Osteoblast (primary cell): ENCODE measurements around the gene ALDH3B2. TPM values are rescaled to one million over a fixed set of nuclear protein-coding genes. Genes with fewer than 3 reads are reported as not detected.

Experiments
- DNase-seq: peaks from one replicate; pipeline ENCODE4 v3.0.0; 2011; ENCODE audit warnings: low spot score, mixed read lengths; ENCODE audit not compliant: insufficient read length; ENCODE audit errors: missing footprints
- H2AFZ ChIP-seq: 2 replicates; pipeline ENCODE4 v1.6.0; 2011; ENCODE audit warnings: mild to moderate bottlenecking, low read length
- H3K27ac ChIP-seq: 2 replicates; pipeline ENCODE4 v1.5.1; 2011; ENCODE audit warnings: mild to moderate bottlenecking, low read depth, low read length, moderate library complexity
- H3K27me3 ChIP-seq: 2 replicates; pipeline ENCODE4 v1.6.0; 2012; ENCODE audit warnings: mild to moderate bottlenecking, control low read depth, inconsistent platforms, low read length, moderate library complexity; ENCODE audit not compliant: insufficient read depth
- H3K36me3 ChIP-seq: 2 replicates; pipeline ENCODE4 v1.5.1; 2011; ENCODE audit warnings: mild to moderate bottlenecking, low read length, control low read depth, moderate library complexity; ENCODE audit not compliant: insufficient read depth
- H3K4me1 ChIP-seq: 2 replicates; pipeline ENCODE4 v1.5.1; 2011; ENCODE audit warnings: mild to moderate bottlenecking, low read length, control low read depth, moderate library complexity; ENCODE audit not compliant: insufficient read depth
- H3K4me2 ChIP-seq: 2 replicates; pipeline ENCODE4 v1.6.0; 2011; ENCODE audit warnings: mild to moderate bottlenecking, low read length; ENCODE audit not compliant: insufficient read depth
- H3K4me3 ChIP-seq: fragments of 200-600 bp; sonication (generic); 3 replicates; pipeline ENCODE4 v1.5.1; 2012; ENCODE audit warnings: mild to moderate bottlenecking, low read length, inconsistent platforms; ENCODE audit not compliant: insufficient read depth
- H3K79me2 ChIP-seq: 2 replicates; pipeline ENCODE4 v1.6.0; 2012; ENCODE audit warnings: mild to moderate bottlenecking, low read length, control low read depth, inconsistent platforms; ENCODE audit not compliant: insufficient read depth
- H3K9me3 ChIP-seq: 2 replicates; pipeline ENCODE4 v1.5.1; 2011; ENCODE audit warnings: low read depth, low read length, control low read depth
- H4K20me1 ChIP-seq: 2 replicates; pipeline ENCODE4 v1.6.0; 2012; ENCODE audit warnings: mild to moderate bottlenecking, low read length, control low read depth; ENCODE audit not compliant: insufficient read depth
- small RNA-seq: library from RNA; depleted of rRNA; stranded (forward); fragments of <200 nt; gene quantifications from one replicate; pipeline ENCODE3, GENCODE V24; 2012
- total RNA-seq: library from RNA; depleted of rRNA; stranded (reverse); fragments of >200 nt; gene quantifications from 2 replicates; pipeline ENCODE4 v1.2.3, GENCODE V29; 2012
- TF ChIP-seq, protein P1 (sequence below): IDR thresholded peaks from 2 replicates; pipeline ENCODE4 v1.5.1; 2011; ENCODE audit warnings: mild to moderate bottlenecking, low read depth, low read length, moderate library complexity; ENCODE audit errors: extremely low read depth

The ALDH3B2 gene
- total RNA-seq, 1 donor, result not detected

DNA sequence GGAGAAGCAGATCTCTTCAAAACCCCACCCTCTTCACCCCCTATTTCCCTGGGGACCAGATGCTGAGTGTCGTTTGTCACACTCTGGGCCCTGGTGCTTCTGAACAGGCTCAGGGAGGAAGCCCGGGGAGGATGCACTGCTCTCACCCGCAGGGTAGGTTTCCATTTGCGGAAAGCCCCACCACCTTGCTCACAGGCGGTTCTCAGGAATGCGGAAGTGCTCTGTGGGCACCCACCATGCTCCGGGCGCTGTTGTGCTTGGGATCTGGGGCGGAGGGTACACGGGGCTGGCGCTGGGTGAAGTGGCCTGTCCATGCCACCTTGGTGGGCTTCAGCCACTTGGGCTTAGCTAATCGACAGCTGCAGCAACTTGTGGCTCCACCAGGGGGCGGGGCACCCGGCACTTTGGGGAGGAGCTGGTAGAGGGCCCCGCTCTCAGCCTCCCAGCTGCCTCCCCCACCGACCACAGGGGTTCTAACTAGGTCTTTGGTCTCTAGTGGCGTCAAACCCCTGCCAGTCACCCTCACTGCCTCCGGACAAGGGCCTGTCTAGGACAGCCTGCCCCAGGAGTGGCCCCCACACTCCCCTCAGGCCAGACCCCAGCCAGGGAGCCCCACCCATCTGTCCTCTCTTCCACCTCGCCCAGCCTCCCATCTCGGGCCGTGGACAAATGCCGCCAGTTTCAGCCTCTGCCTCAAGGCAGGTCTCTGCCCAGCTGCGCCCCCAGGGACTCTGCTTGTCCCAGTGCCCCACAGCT, 60.3 kb downstream of the ALDH3B2 start:
- Histone ChIP-seq H3K9me3 (no peaks in the 10 kb centered on the region), H3K27me3 (peaks cover 29% of the 10 kb centered on the region), H3K4me3 (peak overlapping the region; percentile 67), H4K20me1 (no peaks in the 10 kb centered on the region), H3K4me2 (peak overlapping the region; percentile 85), H3K27ac (peak overlapping the region; percentile 20), H3K79me2 (no peaks in the 10 kb centered on the region), H3K36me3 (peaks cover 16% of the 10 kb centered on the region), H2AFZ (peak overlapping the region; percentile 88), H3K4me1 (peaks cover 7% of the 10 kb centered on the region)
- peak; percentile 95 for DNase-seq
- TF ChIP-seq, protein P1, sequence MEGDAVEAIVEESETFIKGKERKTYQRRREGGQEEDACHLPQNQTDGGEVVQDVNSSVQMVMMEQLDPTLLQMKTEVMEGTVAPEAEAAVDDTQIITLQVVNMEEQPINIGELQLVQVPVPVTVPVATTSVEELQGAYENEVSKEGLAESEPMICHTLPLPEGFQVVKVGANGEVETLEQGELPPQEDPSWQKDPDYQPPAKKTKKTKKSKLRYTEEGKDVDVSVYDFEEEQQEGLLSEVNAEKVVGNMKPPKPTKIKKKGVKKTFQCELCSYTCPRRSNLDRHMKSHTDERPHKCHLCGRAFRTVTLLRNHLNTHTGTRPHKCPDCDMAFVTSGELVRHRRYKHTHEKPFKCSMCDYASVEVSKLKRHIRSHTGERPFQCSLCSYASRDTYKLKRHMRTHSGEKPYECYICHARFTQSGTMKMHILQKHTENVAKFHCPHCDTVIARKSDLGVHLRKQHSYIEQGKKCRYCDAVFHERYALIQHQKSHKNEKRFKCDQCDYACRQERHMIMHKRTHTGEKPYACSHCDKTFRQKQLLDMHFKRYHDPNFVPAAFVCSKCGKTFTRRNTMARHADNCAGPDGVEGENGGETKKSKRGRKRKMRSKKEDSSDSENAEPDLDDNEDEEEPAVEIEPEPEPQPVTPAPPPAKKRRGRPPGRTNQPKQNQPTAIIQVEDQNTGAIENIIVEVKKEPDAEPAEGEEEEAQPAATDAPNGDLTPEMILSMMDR, result peak; percentile 66

DNA sequence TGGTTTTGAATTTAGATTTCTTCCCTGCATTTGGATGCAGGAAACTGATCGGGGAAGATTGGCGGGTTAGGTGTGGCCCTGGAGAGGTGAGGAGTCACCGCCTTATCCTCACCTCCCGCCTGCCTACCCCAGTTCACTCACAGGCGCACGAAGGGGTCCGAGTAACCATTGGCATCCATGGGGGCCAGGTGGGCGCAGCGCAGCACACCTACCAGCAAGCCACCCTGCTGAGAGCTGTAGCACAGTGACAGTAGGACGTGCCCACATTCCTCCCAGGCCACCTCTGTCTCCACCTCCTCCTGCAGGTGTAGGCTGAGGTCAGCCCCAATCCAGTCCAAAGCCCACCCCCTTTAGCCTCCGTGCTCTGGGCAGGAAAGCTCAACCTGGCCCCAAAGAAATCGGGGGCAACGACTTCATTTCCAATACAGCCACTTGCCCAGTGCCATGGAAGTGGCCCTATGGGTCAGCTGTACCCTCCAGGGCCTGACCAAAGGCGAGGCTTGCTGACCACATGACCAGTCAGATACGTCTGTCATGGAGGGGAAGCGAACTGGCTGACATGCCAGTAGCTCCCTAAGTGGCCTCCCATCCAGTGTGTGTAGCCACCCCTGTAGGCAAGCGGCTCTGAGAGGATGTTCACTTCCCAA, 61.0 kb downstream of the ALDH3B2 start:
- TF ChIP-seq, protein P1, result no peak
- Histone ChIP-seq H3K4me1 (peaks cover 7% of the 10 kb centered on the region), H3K27ac (peak overlapping the region; percentile 20), H3K79me2 (peaks cover under 1% of the 10 kb centered on the region), H3K4me2 (peak overlapping the region; percentile 85), H2AFZ (peak overlapping the region; percentile 88), H3K36me3 (peaks cover 23% of the 10 kb centered on the region), H3K27me3 (peaks cover 29% of the 10 kb centered on the region), H4K20me1 (no peaks in the 10 kb centered on the region), H3K9me3 (no peaks in the 10 kb centered on the region), H3K4me3 (peak overlapping the region; percentile 67)
- DNase-seq, result peak; percentile 45

DNA sequence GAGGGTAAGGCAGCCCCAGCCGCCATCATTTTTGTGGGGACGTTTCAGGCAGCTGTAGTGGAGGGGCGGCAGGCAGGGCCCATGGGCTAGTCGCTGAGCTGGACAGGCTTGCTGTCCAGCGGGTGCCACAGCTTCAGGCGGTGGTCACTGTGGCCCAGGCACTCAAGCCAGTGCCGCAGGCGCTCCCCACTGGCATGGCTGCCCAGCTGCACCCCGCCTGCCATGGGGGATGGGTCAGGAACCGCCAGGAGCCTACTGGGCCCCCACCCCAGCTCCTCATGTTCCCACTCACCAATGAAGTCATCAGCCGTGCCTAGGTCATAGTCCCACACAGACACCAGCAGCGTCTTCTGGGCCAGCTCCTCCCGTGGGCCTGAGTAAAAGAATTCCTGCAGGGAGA, 61.7 kb downstream of the ALDH3B2 start:
- Histone ChIP-seq H3K9me3 (no peaks in the 10 kb centered on the region), H2AFZ (no peak overlapping the region), H3K4me3 (no peak overlapping the region), H4K20me1 (no peaks in the 10 kb centered on the region), H3K27ac (no peak overlapping the region), H3K4me2 (no peak overlapping the region), H3K27me3 (peaks cover 23% of the 10 kb centered on the region), H3K4me1 (peaks cover 9% of the 10 kb centered on the region), H3K79me2 (peaks cover 7% of the 10 kb centered on the region), H3K36me3 (peaks cover 26% of the 10 kb centered on the region)
- no peak for DNase-seq
- TF ChIP-seq, protein P1, result no peak

Small RNAs within 50 kb of the gene (small RNA-seq; reads per million reads assigned to genes)
- gene RPL37P2, result 1.0 reads per million, percentile 30 among the genes with 10 or more reads in this experiment

Other genes with a start within 250 kb of the ALDH3B2 start
- 33.9 and 36.9 TPM in 2 replicates for gene RPS6KB2, start 246.1 kb downstream of the ALDH3B2 start, total RNA-seq
- under 0.01 and 0.36 TPM in 2 replicates for gene PTPRCAP, start 236.9 kb downstream of the ALDH3B2 start, total RNA-seq
- 137 and 140 TPM in 2 replicates for gene CORO1B, start 231.1 kb downstream of the ALDH3B2 start, total RNA-seq
- gene GPR152, start 221.9 kb downstream of the ALDH3B2 start, total RNA-seq, result not detected in 2 replicates
- not detected in 2 replicates for gene CABP4, start 219.3 kb downstream of the ALDH3B2 start, total RNA-seq
- 15.6 and 29.3 TPM in 2 replicates for gene TMEM134, start 205.4 kb downstream of the ALDH3B2 start, total RNA-seq
- 64.2 and 71.3 TPM in 2 replicates for gene AIP, start 191.6 kb downstream of the ALDH3B2 start, total RNA-seq
- gene PITPNM1, start 169.3 kb downstream of the ALDH3B2 start, total RNA-seq, result 13.3 and 14.1 TPM in 2 replicates
- gene CDK2AP2, start 166.5 kb downstream of the ALDH3B2 start, total RNA-seq, result 6.2 and 10.3 TPM in 2 replicates
- gene CABP2, start 151.2 kb downstream of the ALDH3B2 start, total RNA-seq, result not detected in 2 replicates
- 361 and 465 TPM in 2 replicates for gene GSTP1, start 90.8 kb downstream of the ALDH3B2 start, total RNA-seq
- gene NDUFV1, start 67.7 kb downstream of the ALDH3B2 start, total RNA-seq, result 146 and 158 TPM in 2 replicates
- 4.7 and 5.3 TPM in 2 replicates for gene NUDT8, start 44.7 kb downstream of the ALDH3B2 start, total RNA-seq
- not detected in 2 replicates for gene TBX10, start 34.9 kb downstream of the ALDH3B2 start, total RNA-seq
- under 0.01 and 0.29 TPM in 2 replicates for gene ACY3, start 23.9 kb downstream of the ALDH3B2 start, total RNA-seq